ENCODE data around the gene CSRNP3.

DNA sequence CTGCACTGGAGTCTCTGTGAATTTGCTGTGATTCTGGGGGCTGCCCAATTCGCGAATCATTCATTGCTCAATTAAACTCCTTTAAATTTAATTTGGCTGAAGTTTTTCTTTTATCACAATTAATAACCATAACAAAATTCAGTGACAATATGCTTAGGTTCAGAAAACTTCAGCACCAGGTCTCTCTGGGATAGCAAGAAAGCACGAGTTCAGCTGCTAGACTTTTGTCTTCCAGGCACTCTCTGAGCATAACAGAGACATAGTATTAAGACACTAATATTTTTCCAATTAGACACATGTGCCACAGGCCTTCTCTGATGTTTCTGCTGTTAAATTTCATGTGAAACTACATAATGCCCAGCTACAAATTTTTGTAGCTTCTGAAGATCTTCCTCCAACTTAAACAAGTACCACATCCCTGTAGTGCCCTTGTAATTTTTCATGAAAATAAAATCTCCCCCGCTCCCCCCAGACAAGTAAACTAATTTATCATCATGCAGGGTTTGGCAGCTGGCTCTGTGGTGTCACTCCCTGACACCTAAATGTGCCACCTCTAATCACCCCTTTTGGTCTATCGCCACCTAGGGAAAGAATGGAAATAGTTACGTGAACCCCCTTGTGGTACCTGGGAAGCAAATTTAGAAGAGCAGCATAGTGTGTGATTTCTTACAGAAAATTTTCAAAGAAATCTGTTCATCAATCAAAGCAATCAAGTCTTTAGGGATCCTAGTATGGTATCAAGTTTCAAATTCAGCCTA lies 94.1 kb downstream of the CSRNP3 start:
- TF ChIP-seq TAF1 (IDR thresholded peaks at IDR 0.05; ENCODE audit: borderline replicate concordance, low read depth, low read length), result no peak
- no peak for TF ChIP-seq POLR2A (IDR thresholded peaks at IDR 0.05; ENCODE audit: low read depth, low read length)
- TF ChIP-seq POLR2AphosphoS5 (IDR thresholded peaks at IDR 0.05; ENCODE audit: low read depth, low read length), result no peak
